Activated T-cell treated with anti-CD3 and anti-CD28 coated beads, Interleukin-2, amount 50 U/mL, for 4 hours (primary cell): Measurements from ENCODE around the gene GRAMD4. TPM values are rescaled to one million over a fixed set of nuclear protein-coding genes. Genes with fewer than 3 reads are reported as not detected.
A peak's percentile ranks its signal among the peaks of the same experiment; 100 is the strongest.

Experiments used
- ATAC-seq, 2 donors: fragments of 200-7000 bp; cut with Tn5 transposase; one replicate each; pipeline ENCODE4 v1.10.0; 2021
- DNase-seq: peaks from one replicate; pipeline ENCODE4 v3.0.0-alpha.2; 2020
- H3K27me3 Mint-ChIP-seq: one replicate; pipeline ENCODE4 v1.8.0; 2021; ENCODE audit warnings: low read depth, mixed read lengths
- H3K36me3 Mint-ChIP-seq: one replicate; pipeline ENCODE4 v1.8.0; 2022; ENCODE audit warnings: mixed read lengths; ENCODE audit not compliant: insufficient read depth
- H3K4me1 Mint-ChIP-seq: one replicate; pipeline ENCODE4 v1.8.0; 2021; ENCODE audit warnings: low read depth, mixed read lengths
- H3K4me3 Mint-ChIP-seq: one replicate; pipeline ENCODE4 v1.8.0; 2021; ENCODE audit warnings: mild to moderate bottlenecking, moderate library complexity, mixed read lengths
- H3K9me3 Mint-ChIP-seq: one replicate; pipeline ENCODE4 v1.8.0; 2021; ENCODE audit warnings: mixed read lengths
- total RNA-seq, 3 donors: library from RNA; stranded (reverse); gene quantifications; one replicate each; pipeline ENCODE4 v1.2.1, GENCODE V29; 2021

GRAMD4 gene
- total RNA-seq, 3 donors from 2014 or later: 30.9 to 35.4 (median 33.0) TPM

- no peak overlapping the region for H3K4me3 Mint-ChIP-seq
- no peaks in the 10 kb centered on the region for H3K9me3 Mint-ChIP-seq
- peaks cover 13% of the 10 kb centered on the region for H3K4me1 Mint-ChIP-seq
- no peaks in the 10 kb centered on the region for H3K27me3 Mint-ChIP-seq
- ATAC-seq (no peak), DNase-seq (no peak)
- H3K36me3 Mint-ChIP-seq: no peaks in the 10 kb centered on the region
Observed at GRCh38 chr22:46602025-46602424, 18.2 kb upstream of the GRAMD4 start.

- peak overlapping the region; percentile 75 for H3K4me3 Mint-ChIP-seq
- no peaks in the 10 kb centered on the region for H3K36me3 Mint-ChIP-seq
- no peaks in the 10 kb centered on the region for H3K27me3 Mint-ChIP-seq
- ATAC-seq: peak; percentile 98 to 99
- no peak for DNase-seq
- H3K9me3 Mint-ChIP-seq: no peaks in the 10 kb centered on the region
- H3K4me1 Mint-ChIP-seq: peaks cover 13% of the 10 kb centered on the region
Observed at GRCh38 chr22:46604306-46604690, 15.9 kb upstream of the GRAMD4 start.

GRCh38 chr22:46605117-46605516 lies 15.1 kb upstream of the GRAMD4 start:
- Mint-ChIP-seq H3K36me3 (no peaks in the 10 kb centered on the region), H3K9me3 (no peaks in the 10 kb centered on the region), H3K27me3 (no peaks in the 10 kb centered on the region), H3K4me3 (no peak overlapping the region), H3K4me1 (peaks cover 13% of the 10 kb centered on the region)
- DNase-seq: no peak
- ATAC-seq: no peak

- Mint-ChIP-seq H3K4me1 (peaks cover 13% of the 10 kb centered on the region), H3K9me3 (no peaks in the 10 kb centered on the region), H3K27me3 (no peaks in the 10 kb centered on the region), H3K36me3 (no peaks in the 10 kb centered on the region), H3K4me3 (no peak overlapping the region)
- ATAC-seq (no peak), DNase-seq (no peak)
Observed at GRCh38 chr22:46606886-46607285, 13.3 kb upstream of the GRAMD4 start.

- DNase-seq: no peak
- Mint-ChIP-seq H3K4me3 (no peak overlapping the region), H3K9me3 (no peaks in the 10 kb centered on the region), H3K27me3 (no peaks in the 10 kb centered on the region), H3K36me3 (no peaks in the 10 kb centered on the region), H3K4me1 (peaks cover 19% of the 10 kb centered on the region)
- no peak for ATAC-seq
Observed at GRCh38 chr22:46607483-46608114, 12.6 kb upstream of the GRAMD4 start.

GRCh38 chr22:46609175-46609690 lies 11.0 kb upstream of the GRAMD4 start:
- DNase-seq (no peak), ATAC-seq (no peak)
- no peak overlapping the region for H3K4me3 Mint-ChIP-seq
- H3K4me1 Mint-ChIP-seq: peaks cover 29% of the 10 kb centered on the region
- no peaks in the 10 kb centered on the region for H3K9me3 Mint-ChIP-seq
- no peaks in the 10 kb centered on the region for H3K36me3 Mint-ChIP-seq
- no peaks in the 10 kb centered on the region for H3K27me3 Mint-ChIP-seq

GRCh38 chr22:46609724-46610201 lies 10.4 kb upstream of the GRAMD4 start:
- H3K4me1 Mint-ChIP-seq: peaks cover 31% of the 10 kb centered on the region
- H3K36me3 Mint-ChIP-seq: no peaks in the 10 kb centered on the region
- H3K27me3 Mint-ChIP-seq: no peaks in the 10 kb centered on the region
- DNase-seq (no peak), ATAC-seq (no peak)
- H3K9me3 Mint-ChIP-seq: no peaks in the 10 kb centered on the region
- no peak overlapping the region for H3K4me3 Mint-ChIP-seq

- H3K4me1 Mint-ChIP-seq: peaks cover 28% of the 10 kb centered on the region
Observed at GRCh38 chr22:46610356-46610755, 9.8 kb upstream of the GRAMD4 start.

GRCh38 chr22:46611189-46611588 lies 9.0 kb upstream of the GRAMD4 start:
- ATAC-seq (no peak), DNase-seq (no peak)
- H3K4me1 Mint-ChIP-seq: peaks cover 28% of the 10 kb centered on the region
- H3K4me3 Mint-ChIP-seq: no peak overlapping the region
- no peaks in the 10 kb centered on the region for H3K9me3 Mint-ChIP-seq
- H3K27me3 Mint-ChIP-seq: no peaks in the 10 kb centered on the region
- no peaks in the 10 kb centered on the region for H3K36me3 Mint-ChIP-seq

More at GRCh38 chr22:46610356-46610755, 9.8 kb upstream of the GRAMD4 start:
- ATAC-seq (no peak), DNase-seq (no peak)
- H3K4me3 Mint-ChIP-seq: no peak overlapping the region
- H3K36me3 Mint-ChIP-seq: no peaks in the 10 kb centered on the region
- H3K9me3 Mint-ChIP-seq: no peaks in the 10 kb centered on the region
- no peaks in the 10 kb centered on the region for H3K27me3 Mint-ChIP-seq

- no peaks in the 10 kb centered on the region for H3K36me3 Mint-ChIP-seq
- peaks cover 28% of the 10 kb centered on the region for H3K4me1 Mint-ChIP-seq
- H3K27me3 Mint-ChIP-seq: no peaks in the 10 kb centered on the region
- ATAC-seq: no peak
- no peak for DNase-seq
- H3K4me3 Mint-ChIP-seq: peak overlapping the region; percentile 85
- no peaks in the 10 kb centered on the region for H3K9me3 Mint-ChIP-seq
Observed at GRCh38 chr22:46612341-46612903, 7.8 kb upstream of the GRAMD4 start.

GRCh38 chr22:46612904-46613605 lies 7.1 kb upstream of the GRAMD4 start:
- ATAC-seq (peak; percentile 57 to 59), DNase-seq (peak; percentile 36)
- Mint-ChIP-seq H3K9me3 (no peaks in the 10 kb centered on the region), H3K27me3 (no peaks in the 10 kb centered on the region), H3K4me3 (peak overlapping the region; percentile 85), H3K4me1 (peaks cover 28% of the 10 kb centered on the region), H3K36me3 (no peaks in the 10 kb centered on the region)

- Mint-ChIP-seq H3K9me3 (no peaks in the 10 kb centered on the region), H3K4me3 (peak overlapping the region; percentile 85), H3K4me1 (peaks cover 28% of the 10 kb centered on the region), H3K36me3 (no peaks in the 10 kb centered on the region), H3K27me3 (no peaks in the 10 kb centered on the region)
- DNase-seq (no peak), ATAC-seq (peak; percentile 15 to 29)
Observed at GRCh38 chr22:46613606-46614021, 6.6 kb upstream of the GRAMD4 start.

- H3K4me1 Mint-ChIP-seq: peaks cover 28% of the 10 kb centered on the region
- DNase-seq (peak; percentile 56), ATAC-seq (peak; percentile 74)
- H3K36me3 Mint-ChIP-seq: no peaks in the 10 kb centered on the region
- H3K9me3 Mint-ChIP-seq: no peaks in the 10 kb centered on the region
- H3K27me3 Mint-ChIP-seq: no peaks in the 10 kb centered on the region
- peak overlapping the region; percentile 85 for H3K4me3 Mint-ChIP-seq
Observed at GRCh38 chr22:46614025-46614931, 5.9 kb upstream of the GRAMD4 start.
